ENCODE data around the gene CD300LG.
"Not testable (repeated sequence)": the region's sequence is repeated elsewhere in the genome, so short reads cannot be mapped to it uniquely, and the experiment has no call there.

Gene CD300LG, protein sequence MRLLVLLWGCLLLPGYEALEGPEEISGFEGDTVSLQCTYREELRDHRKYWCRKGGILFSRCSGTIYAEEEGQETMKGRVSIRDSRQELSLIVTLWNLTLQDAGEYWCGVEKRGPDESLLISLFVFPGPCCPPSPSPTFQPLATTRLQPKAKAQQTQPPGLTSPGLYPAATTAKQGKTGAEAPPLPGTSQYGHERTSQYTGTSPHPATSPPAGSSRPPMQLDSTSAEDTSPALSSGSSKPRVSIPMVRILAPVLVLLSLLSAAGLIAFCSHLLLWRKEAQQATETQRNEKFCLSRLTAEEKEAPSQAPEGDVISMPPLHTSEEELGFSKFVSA

DNA sequence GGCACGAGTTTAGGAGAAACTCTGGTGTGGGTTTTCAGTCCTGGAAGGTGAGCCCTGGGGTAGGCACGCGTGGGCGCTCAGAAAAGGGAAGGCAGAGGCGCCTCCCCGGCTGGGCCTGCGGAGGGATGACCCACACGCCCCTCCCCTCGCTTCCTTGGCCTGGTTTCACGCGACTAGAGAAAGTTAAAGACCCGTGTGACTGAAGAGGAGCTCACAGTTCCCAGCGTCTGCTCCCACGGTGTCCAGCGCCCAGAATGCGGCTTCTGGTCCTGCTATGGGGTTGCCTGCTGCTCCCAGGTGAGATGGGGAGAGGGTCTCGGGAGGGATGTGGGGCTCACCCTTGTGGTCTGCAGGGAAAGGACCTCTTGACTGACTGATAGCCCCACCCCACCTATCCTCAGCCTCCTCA is at the start of gene CD300LG:
TSS of gene CD300LG (plus strand) at position 214 of the 409 bp plus-strand sequence. CDS start at position 255, 41 bp downstream.
- no peak for DNase-seq (ENCODE audit: low spot score)

GRCh38 chr17:43798024-43798423 is 49.0 kb upstream of the CD300LG start:
- not testable (repeated sequence) for DNase-seq (ENCODE audit: low spot score)

DNA sequence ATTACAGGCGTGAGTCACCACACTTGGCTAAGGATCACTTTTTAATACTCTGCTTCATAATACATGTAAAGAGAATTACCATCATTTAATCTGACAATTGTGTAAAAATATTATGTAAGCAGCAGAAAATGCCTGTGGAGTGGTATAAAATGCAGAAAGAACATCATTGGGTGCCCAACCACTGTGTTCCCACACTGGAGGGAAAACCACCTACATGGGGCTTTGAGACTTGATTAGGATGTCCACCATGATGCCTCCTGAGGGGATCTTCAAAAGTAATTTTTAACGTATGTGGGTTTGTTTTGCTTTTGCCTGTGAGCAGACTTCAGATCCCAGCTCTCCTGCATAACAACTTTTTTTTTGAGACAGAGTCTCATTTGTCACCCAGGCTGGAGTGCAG is 47.9 kb upstream of the CD300LG start:
- DNase-seq (ENCODE audit: low spot score) = no peak

GRCh38 chr17:43800736-43801135 is 46.2 kb upstream of the CD300LG start:
- DNase-seq (ENCODE audit: low spot score) = no peak

- no peak for DNase-seq (ENCODE audit: low spot score)
Observed at GRCh38 chr17:43801844-43802243, 45.1 kb upstream of the CD300LG start.

DNA sequence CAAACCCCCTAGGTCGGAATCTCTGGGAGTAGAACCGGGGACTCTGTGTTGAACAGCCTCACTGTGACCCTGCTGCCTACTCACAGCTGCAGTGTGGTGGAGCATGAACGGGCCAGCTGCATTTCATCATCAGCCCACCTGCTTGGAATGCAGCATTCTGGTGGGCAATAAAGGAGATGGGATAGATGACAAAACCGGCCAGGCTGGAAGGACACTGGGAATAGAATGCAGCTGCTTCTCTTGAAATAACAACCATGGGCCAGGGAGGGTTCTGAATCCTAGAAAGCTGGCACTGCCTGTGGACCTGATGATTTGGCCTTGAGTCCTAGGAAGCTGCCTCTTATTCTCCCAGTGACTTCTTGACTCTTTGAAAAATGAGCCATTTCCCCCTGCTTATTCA is 43.2 kb upstream of the CD300LG start:
- no peak for DNase-seq (ENCODE audit: low spot score)

- no peak for DNase-seq (ENCODE audit: low spot score)
Observed at GRCh38 chr17:43805117-43805516, 41.9 kb upstream of the CD300LG start.

- no peak for DNase-seq (ENCODE audit: low spot score)
Observed at GRCh38 chr17:43808076-43808475, 38.9 kb upstream of the CD300LG start.

- DNase-seq (ENCODE audit: low spot score) = no peak
Observed at GRCh38 chr17:43809121-43809520, 37.9 kb upstream of the CD300LG start.

- no peak for DNase-seq (ENCODE audit: low spot score)
Observed at GRCh38 chr17:43810226-43810715, 36.7 kb upstream of the CD300LG start.

DNA sequence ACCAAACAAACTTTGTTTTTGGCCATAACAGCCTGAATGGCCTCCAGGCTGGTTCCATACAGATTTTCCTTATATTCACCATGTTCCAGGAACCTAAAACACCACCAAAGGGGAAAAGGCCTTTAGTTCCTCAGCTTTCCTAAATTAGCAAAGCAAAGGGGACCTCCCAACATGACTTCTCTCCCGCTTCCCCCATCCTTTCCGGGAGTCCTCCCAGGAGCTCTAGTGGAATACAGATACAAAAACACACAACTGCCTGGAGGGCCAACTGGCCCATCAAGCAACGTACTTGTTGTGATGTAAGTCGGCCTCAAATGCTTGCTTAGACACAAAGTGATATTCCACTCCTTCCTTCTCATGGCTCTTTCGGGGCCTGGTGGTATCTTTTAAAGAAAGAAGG is 36.2 kb upstream of the CD300LG start:
- no peak for DNase-seq (ENCODE audit: low spot score)

- DNase-seq (ENCODE audit: low spot score) = no peak
Observed at GRCh38 chr17:43812396-43813265, 34.3 kb upstream of the CD300LG start.

DNA sequence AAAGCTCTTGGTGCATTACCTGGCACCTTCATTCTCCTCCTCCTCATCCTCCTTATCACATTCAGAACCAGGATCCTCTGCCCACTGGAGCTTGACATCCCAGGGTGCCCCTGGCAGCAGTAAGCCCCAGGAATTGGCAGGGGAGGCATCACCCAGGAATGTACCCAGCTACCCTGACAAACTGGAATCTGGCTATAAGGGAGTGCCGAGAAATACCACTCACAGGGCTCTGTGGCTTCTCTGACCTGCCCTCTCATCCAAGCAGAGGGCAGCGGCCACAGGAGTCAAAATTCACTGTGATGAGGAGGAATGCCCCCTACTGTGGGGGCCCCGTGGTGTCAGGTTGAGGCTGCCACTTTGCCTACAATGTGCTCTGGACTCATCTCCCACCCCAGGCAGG is 33.6 kb upstream of the CD300LG start:
- no peak for DNase-seq (ENCODE audit: low spot score)

GRCh38 chr17:43814026-43814425 is 33.0 kb upstream of the CD300LG start:
- no peak for DNase-seq (ENCODE audit: low spot score)

- no peak for DNase-seq (ENCODE audit: low spot score)
Observed at GRCh38 chr17:43814714-43815113, 32.3 kb upstream of the CD300LG start.

DNA sequence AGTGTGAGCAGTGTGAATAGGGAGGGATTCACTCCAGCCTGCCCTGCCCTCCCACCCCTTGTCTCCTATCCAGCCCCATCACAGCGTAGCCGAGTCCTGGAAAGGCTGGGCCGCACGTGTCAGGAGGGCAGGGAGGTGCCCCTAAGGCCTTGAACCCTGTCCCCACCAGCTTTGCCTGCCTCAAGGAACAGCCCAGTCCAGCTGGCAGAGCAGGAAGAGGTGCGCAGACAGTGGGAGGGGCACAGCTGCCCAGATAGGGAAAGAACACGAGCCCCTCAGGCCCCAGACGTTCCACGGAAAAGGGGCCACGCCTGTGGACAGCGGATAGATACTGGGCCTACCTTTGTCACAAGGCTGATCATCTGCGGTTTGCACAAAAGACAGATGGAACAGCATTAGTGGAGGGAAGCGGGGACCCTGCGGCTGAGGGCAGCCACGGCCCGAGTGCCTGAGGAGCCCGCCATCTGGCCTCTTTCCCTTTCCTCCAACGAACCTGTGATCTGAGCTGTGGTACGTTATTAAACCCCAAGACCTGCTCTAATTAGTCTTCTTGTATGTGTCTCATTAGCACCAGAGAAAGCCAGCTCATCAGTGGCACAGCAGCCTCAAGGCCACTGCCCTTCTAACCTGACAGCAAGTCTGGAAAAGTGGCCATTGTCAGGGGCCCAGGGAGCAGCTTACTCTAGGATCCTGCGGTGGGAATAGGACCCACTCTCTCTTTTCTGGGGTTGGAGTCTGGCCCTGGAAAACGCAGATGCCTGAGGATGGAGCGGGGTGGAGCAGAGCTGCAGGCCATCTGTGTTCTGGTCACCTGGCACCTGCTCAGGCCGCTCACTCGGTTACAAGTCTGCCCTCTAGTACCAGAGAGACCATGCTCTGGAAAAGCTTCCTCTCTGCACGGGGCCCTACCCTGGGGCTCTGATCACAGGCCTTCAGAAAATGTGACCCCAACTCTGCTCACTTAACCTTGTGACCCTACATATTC is 30.3 kb upstream of the CD300LG start:
- DNase-seq (ENCODE audit: low spot score) = no peak

DNA sequence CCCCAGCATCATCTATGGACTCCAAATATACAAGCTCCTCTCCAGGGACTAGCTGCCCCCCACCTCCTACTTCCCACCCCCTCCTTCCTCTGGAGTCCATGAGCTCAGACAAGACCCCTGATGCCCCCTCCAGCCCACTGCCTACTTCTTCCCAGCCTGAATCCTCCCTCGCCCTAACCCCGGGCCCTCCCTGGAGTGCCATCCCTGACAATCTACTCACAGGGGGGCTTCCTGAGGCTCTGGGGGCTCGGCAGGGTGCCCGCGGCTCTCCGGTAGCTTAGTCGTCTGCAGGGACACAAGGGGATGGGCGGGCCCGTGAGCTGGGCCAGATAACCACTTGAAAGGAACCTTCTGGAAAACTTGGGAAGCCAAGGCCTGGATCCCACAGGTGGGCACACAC is 29.1 kb upstream of the CD300LG start:
- DNase-seq (ENCODE audit: low spot score) = no peak

- no peak for DNase-seq (ENCODE audit: low spot score)
Observed at GRCh38 chr17:43818966-43819365, 28.0 kb upstream of the CD300LG start.

DNA sequence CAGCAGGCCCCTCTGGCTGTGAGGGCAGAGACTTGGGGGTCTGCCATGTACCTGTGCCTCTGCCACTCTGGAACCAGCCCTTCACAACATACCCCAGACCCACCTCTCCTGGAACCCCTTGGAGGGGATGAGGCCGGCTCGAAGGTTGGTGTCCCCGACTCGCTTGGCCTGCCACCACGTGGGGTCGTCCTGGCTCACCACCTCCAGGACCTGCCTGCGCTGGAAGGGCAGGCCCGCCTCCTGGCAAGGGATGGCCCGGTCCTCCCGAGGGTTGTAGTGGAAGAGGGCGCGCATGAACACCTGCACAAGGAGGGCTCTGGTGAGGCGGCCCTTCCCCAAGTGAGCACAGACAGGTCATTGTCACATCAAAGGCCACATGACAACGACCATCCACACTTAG is 26.2 kb upstream of the CD300LG start:
- no peak for DNase-seq (ENCODE audit: low spot score)

GRCh38 chr17:43822570-43823190 is 24.3 kb upstream of the CD300LG start:
- no peak for DNase-seq (ENCODE audit: low spot score)

DNA sequence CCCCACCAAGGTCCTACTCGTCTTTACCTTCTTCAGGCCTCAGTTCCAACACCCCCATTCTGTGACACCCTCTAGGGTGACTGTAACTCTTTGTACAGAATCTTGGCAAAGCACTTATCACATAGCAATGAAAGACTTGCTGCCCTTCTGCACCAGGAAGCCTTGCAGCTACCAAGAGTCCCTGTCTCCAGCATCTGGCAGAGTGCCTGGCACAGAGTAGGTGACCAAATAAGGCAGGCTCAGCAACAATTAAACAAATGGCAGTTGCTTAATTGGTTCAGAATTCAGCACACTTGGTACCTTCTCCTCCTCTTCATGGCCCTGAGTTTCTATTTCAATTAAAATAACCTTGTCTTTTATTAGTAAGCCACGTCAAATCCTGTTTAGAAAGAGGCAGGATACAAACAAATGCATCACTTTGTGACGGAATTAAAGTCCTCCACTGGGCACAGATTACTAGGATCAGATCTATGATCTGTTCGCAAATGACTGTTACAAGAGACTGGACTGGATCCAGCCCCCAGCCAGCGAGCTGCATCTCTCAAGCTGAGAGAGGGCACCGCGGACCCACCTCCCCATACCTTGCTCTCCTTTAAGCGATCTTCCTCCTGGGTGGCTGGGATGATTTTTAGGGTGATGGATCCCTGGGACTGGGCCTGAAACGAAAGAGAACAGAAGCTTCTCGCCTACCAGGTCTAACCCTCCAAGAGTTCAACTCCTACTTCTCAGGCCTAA is 23.5 kb upstream of the CD300LG start:
- DNase-seq (ENCODE audit: low spot score) = no peak
